SK-N-SH (cell line): ENCODE results near the gene COL17A1. TPM values are rescaled to one million over a fixed set of nuclear protein-coding genes. Genes with fewer than 3 reads are reported as not detected.

Experiments
- CTCF ChIA-PET: fragments of 300-600, 350-600 bp; formaldehyde crosslinking; extraction: SDS; loops from one replicate; lab custom pipeline; 2021; lab: Yijun Ruan, JAX
- POLR2A ChIA-PET: fragments of 350-600 bp; sonication (Branson Sonifier 250); formaldehyde crosslinking; extraction: SDS; loops from one replicate; lab custom pipeline; 2020; ENCODE audit warnings: antibody characterized with exemption, inconsistent platforms; lab: Yijun Ruan, JAX
- DNase-seq: peaks from one replicate; pipeline ENCODE4 v3.0.0; 2012
- H2AFZ ChIP-seq: fragments of 200-600 bp; sonication (generic); 2 replicates; pipeline ENCODE4 v1.8.1; 2016; ENCODE audit warnings: antibody characterized with exemption, mild to moderate bottlenecking, low read depth
- H3F3A ChIP-seq: fragments of 200-600 bp; sonication (generic); replicated peaks from 2 replicates; pipeline ENCODE3; 2016; ENCODE audit warnings: antibody characterized with exemption, mild to moderate bottlenecking; ENCODE audit not compliant: insufficient read depth
- H3K27ac ChIP-seq, 2 experiments: fragments of 200-500 bp in 1 of 2; fragments of 200-600 bp in 1 of 2; sonication (Bioruptor generic) in 1 of 2; sonication (generic), shearing (Covaris generic) in 1 of 2; 2 replicates each; pipeline versions ENCODE4 v1.5.1 to v1.6.1; 2014 to 2016; ENCODE audit warnings: low read depth in 2 of 2, inconsistent platforms in 1 of 2, low read length in 1 of 2, mild to moderate bottlenecking in 1 of 2, mixed read lengths in 1 of 2
- H3K27me3 ChIP-seq: fragments of 200-600 bp; sonication (generic), shearing (Covaris generic); 2 replicates; pipeline ENCODE4 v1.6.1; 2016; ENCODE audit warnings: mixed run types; ENCODE audit not compliant: insufficient read depth
- H3K36me3 ChIP-seq, 2 experiments: fragments of 200-500 bp in 1 of 2; fragments of 200-600 bp in 1 of 2; sonication (Bioruptor generic) in 1 of 2; sonication (generic) in 1 of 2; replicated peaks in 1 of 2; 2 replicates each; pipeline versions ENCODE3 to v1.5.1; 2014 to 2016; ENCODE audit warnings: low read length in 1 of 2, mild to moderate bottlenecking in 1 of 2; ENCODE audit not compliant: insufficient read depth in 2 of 2, control insufficient read depth in 1 of 2
- H3K4me1 ChIP-seq, 2 experiments: fragments of 200-500 bp in 1 of 2; fragments of 200-600 bp in 1 of 2; sonication (Bioruptor generic) in 1 of 2; sonication (generic), shearing (Covaris generic) in 1 of 2; 2 replicates each; pipeline versions ENCODE4 v1.5.1 to v1.6.1; 2014 to 2016; ENCODE audit warnings: low read depth in 1 of 2, low read length in 1 of 2, mixed run types in 1 of 2; ENCODE audit not compliant: insufficient read depth in 2 of 2, control insufficient read depth in 1 of 2
- H3K4me2 ChIP-seq: fragments of 200-600 bp; sonication (generic), shearing (Covaris generic); 2 replicates; pipeline ENCODE4 v1.6.1; 2017; ENCODE audit warnings: mixed run types
- H3K4me3 ChIP-seq, 2 experiments: fragments of 200-500 bp in 1 of 2; fragments of 200-600 bp in 1 of 2; sonication (Bioruptor generic) in 1 of 2; sonication (generic), shearing (Covaris generic) in 1 of 2; 2 replicates each; pipeline versions ENCODE4 v1.5.1 to v1.8.1; 2014 to 2016; ENCODE audit warnings: low read depth in 2 of 2, inconsistent platforms in 1 of 2, low read length in 1 of 2, mild to moderate bottlenecking in 1 of 2, mixed read lengths in 1 of 2, moderate library complexity in 1 of 2
- H3K79me2 ChIP-seq: fragments of 200-600 bp; sonication (generic); 2 replicates; pipeline ENCODE4 v1.8.1; 2017; ENCODE audit warnings: mild to moderate bottlenecking; ENCODE audit not compliant: insufficient read depth
- H3K9ac ChIP-seq: fragments of 200-600 bp; sonication (generic); 2 replicates; pipeline ENCODE4 v1.6.1; 2017; ENCODE audit warnings: mixed run types
- H3K9me2 ChIP-seq: fragments of 200-600 bp; sonication (generic); 2 replicates; pipeline ENCODE4 v1.6.1; 2017; ENCODE audit warnings: mixed run types
- H3K9me3 ChIP-seq: fragments of 200-600 bp; sonication (generic); 2 replicates; pipeline ENCODE4 v1.6.1; 2017; ENCODE audit warnings: mixed run types, mild to moderate bottlenecking, moderate library complexity
- H4K20me1 ChIP-seq: fragments of 200-600 bp; sonication (generic); 2 replicates; pipeline ENCODE4 v1.6.1; 2017; ENCODE audit warnings: mild to moderate bottlenecking, mixed run types; ENCODE audit not compliant: insufficient read depth
- CTCF ChIP-seq: fragments of 200-600 bp; sonication (generic); IDR thresholded peaks from 2 replicates; pipeline ENCODE4 v1.6.1; 2017; ENCODE audit warnings: antibody characterized with exemption, mild to moderate bottlenecking, moderate library complexity
- GATA2 ChIP-seq: sonication (generic); formaldehyde crosslinking; IDR thresholded peaks from 2 replicates; pipeline ENCODE4 v1.5.0; 2020; ENCODE audit warnings: mild to moderate bottlenecking, missing genetic modification reagents
- JUND ChIP-seq: IDR thresholded peaks from 2 replicates; pipeline ENCODE4 v1.4.0; 2012
- MEF2A ChIP-seq: IDR thresholded peaks from 2 replicates; pipeline ENCODE4 v1.4.0; 2012; ENCODE audit warnings: low read depth, borderline replicate concordance
- RAD21 ChIP-seq: IDR thresholded peaks from 2 replicates; pipeline ENCODE4 v1.6.1; 2012; ENCODE audit warnings: mild to moderate bottlenecking, low read length
- RCOR1 ChIP-seq: fragments of 150-350 bp; IDR thresholded peaks from 2 replicates; pipeline ENCODE4 v1.6.1; 2017; ENCODE audit warnings: antibody characterized with exemption, low read length
- REST ChIP-seq: IDR thresholded peaks from 2 replicates; pipeline ENCODE4 v1.6.1; 2012; ENCODE audit warnings: mild to moderate bottlenecking, low read depth, low read length, moderate library complexity
- RFX5 ChIP-seq: IDR thresholded peaks from 2 replicates; pipeline ENCODE4 v1.6.1; 2012; ENCODE audit warnings: mild to moderate bottlenecking, improper control_type of control experiment, low read length
- RXRA ChIP-seq: IDR thresholded peaks from 2 replicates; pipeline ENCODE4 v1.4.0; 2012; ENCODE audit warnings: low read depth, mild to moderate bottlenecking, borderline replicate concordance
- SMC3 ChIP-seq: IDR thresholded peaks from 2 replicates; pipeline ENCODE4 v1.6.1; 2012; ENCODE audit warnings: low read depth, low read length, improper control_type of control experiment
- YY1 ChIP-seq: IDR thresholded peaks from 2 replicates; pipeline ENCODE4 v1.4.0; 2012; ENCODE audit warnings: low read depth, mild to moderate bottlenecking
- WGBS: methylation state at CpG from one replicate; pipeline ENCODE4 v1.1.6; 2017; ENCODE audit warnings: low lambda C conversion rate; 5-methylcytosine and 5-hydroxymethylcytosine counted together
- polyA plus RNA-seq, 3 experiments: library from polyadenylated mRNA; depleted of rRNA; stranded (reverse); fragments of >200 nt; gene quantifications; 2 replicates each; pipeline ENCODE4 v1.2.3, GENCODE V29; 2012

COL17A1 gene
- polyA plus RNA-seq, 1 of the 3 experiments (the other 2 are of a cell fraction), result 0.12 TPM

GRCh38 chr10:104128214-104128613 lies 42.5 kb upstream of the COL17A1 start:
- Histone ChIP-seq H3K9ac (no peak overlapping the region), H3K9me3 (no peaks in the 10 kb centered on the region), H4K20me1 (no peaks in the 10 kb centered on the region), H3K79me2 (no peaks in the 10 kb centered on the region), H3K4me1 (peaks cover 0 to 6% of the 10 kb centered on the region in 2 experiments; a peak in 2 of 4 replicates), H3K4me2 (no peak overlapping the region), H3K27me3 (no peaks in the 10 kb centered on the region), H3F3A (no peaks in the 10 kb centered on the region), H3K27ac (no peak overlapping the region), H2AFZ (no peak overlapping the region), H3K4me3 (no peak overlapping the region), H3K36me3 (peaks cover 0 to 11% of the 10 kb centered on the region in 2 experiments), H3K9me2 (no peaks in the 10 kb centered on the region; the same call in 1 of the 2 replicates)
- CTCF ChIA-PET, result interaction anchor here (0.7 to 2.1 kb wide), 12 partner anchors 10 to 240 kb away, joined by 3 to 10 read pairs (median 4); no protein-coding TSS in a partner anchor
- POLR2A ChIA-PET, result no interaction called here
- no peak for DNase-seq
- TF ChIP-seq RFX5 (no peak), JUND (0 out of 2 replicates have a peak, but pooled peaks have one; percentile 11), RCOR1 (no peak), REST (no peak), MEF2A (no peak)
- WGBS, result 72% methylated on average over 1 of the region's 2 CpGs

- POLR2A ChIA-PET, result interaction anchor here (1.4 kb wide), 1 partner anchor 84 kb away, joined by 4 read pairs; no protein-coding TSS in a partner anchor
- no peak overlapping the region for H3K4me2 ChIP-seq
- DNase-seq, result peak; percentile 57
- H3K27me3 ChIP-seq, result no peaks in the 10 kb centered on the region
- no peaks in the 10 kb centered on the region; the same call in 1 of the 2 replicates for H3K9me2 ChIP-seq
- no peaks in the 10 kb centered on the region for H4K20me1 ChIP-seq
- no peak overlapping the region for H3K4me3 ChIP-seq
- 79% methylated on average over 2 of the region's 2 CpGs for WGBS
- TF ChIP-seq CTCF, result peak; percentile 35
- TF ChIP-seq RXRA, result no peak
- peak; percentile 44 for TF ChIP-seq RAD21
- no peak for TF ChIP-seq YY1
- TF ChIP-seq SMC3, result peak; percentile 20; the same call in 1 of the 2 replicates
- TF ChIP-seq GATA2 (CRISPR knock-in tag), result peak; percentile 69
- CTCF ChIA-PET, result interaction anchor here (0.7 to 2.1 kb wide), 18 partner anchors 11 to 239 kb away, joined by 3 to 10 read pairs (median 3); no protein-coding TSS in a partner anchor
- H3K9ac ChIP-seq, result no peak overlapping the region
- no peaks in the 10 kb centered on the region for H3F3A ChIP-seq
- H2AFZ ChIP-seq, result no peak overlapping the region
- H3K9me3 ChIP-seq, result no peaks in the 10 kb centered on the region
- peaks cover 0 to 11% of the 10 kb centered on the region in 2 experiments for H3K36me3 ChIP-seq
- H3K79me2 ChIP-seq, result no peaks in the 10 kb centered on the region
- H3K27ac ChIP-seq, result no peak overlapping the region; a peak in 1 of 4 replicates
- peaks cover 0 to 6% of the 10 kb centered on the region in 2 experiments; a peak in 3 of 4 replicates for H3K4me1 ChIP-seq
These were observed 41.7 kb upstream of the COL17A1 start for GRCh38 chr10:104127411-104127810.
